T-helper 2 cell (primary cell): ENCODE measurements around the gene GMPPA.

Experiments used
- DNase-seq, 5 experiments: peaks; one replicate each; pipeline versions ENCODE4 v3.0.0 to v3.0.0-alpha.2; 2012 to 2022

GMPPA gene

DNA sequence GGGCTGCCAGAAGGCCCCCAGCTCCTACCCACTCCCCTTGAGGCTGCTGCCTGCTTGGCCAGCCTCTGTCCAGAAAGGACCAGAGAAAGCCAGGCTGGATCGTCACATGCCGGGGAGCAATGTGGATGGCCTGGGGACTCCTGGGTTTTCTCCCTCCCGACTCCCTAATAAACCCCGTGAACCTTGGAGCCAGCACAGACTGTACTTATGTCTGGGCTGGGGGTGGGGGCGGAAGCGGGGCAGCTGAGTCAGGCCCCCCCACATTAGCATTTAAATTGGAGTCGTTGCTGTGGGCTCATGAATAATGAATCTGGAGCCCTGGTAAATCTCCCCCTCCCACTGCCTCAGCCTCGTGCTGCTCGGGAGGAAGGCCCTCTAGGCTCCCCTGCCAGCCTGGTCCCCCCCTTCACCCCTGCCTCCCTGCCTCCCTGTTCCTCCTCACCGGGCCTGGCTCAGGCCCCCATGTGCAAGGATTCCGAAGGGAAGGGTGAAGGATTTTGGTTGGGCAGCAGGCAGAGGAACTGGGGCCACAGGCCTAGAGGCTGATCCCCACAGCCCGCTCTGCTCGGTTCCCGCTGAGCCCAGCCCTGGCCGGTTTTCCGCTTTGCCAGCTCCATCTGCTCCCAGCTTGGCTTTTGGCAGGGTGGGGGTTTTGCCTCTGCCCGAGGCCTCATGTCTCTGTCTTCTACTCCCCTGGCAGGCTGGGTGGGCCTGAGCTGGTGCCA is 8.3 kb downstream of the GMPPA start:
- DNase-seq: no peak

DNA sequence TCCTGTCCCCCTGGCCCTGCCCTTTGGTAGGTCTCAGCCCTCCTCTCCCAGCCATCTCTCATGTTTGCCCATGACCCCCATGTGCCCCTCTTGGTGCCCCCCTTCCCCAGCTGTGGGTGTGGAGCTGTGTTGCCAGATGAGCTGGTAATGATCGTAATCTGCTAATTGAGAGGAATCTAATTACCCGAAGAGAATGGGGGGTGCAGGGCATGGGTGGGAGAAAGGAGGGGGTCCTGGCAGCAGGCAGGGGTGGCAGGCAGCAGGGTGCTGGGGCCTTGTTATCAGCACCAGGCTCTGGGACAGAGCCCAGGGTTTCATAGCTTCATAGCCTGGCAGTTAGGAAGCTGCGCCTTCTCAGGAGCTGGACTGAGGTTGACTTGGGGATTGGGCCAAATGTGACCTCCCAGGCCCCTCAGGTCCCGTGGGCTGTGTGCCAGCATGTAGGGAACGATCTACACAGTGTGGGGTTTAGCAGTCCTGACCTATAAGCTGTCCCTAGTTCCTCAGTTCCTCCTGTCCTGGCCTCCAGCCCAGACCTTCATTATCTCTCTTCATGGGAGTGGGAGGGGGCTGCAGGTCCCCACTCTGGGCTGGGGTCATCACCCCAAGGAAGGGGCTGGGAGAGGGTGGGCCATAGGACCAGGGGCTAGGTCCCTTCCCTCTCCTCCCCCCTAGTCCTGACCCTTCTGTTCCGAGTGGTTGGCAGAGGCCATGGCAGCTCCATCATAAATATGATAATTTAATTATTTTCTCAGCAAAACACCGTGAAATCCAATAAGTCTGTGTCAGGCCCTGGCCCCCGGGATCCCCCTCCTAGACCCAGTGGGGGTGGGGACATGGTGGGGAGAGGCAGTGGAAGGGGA is 9.1 kb downstream of the GMPPA start:
- DNase-seq: no peak

DNA sequence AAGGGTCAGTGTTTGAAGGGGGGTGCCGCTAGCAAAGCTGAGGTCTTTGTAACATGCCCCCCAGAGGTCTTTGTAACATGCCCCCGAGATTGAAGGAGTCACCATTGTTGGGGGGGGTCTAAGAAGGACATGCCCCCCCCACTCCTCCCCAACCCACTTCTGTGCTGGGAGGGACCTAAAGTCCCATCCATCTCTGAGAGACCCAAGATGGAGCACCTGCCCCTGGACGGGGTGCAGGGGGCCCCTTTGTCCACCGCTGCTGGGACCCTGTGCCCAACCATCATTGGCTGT is 9.7 kb downstream of the GMPPA start:
- no peak for DNase-seq

DNA sequence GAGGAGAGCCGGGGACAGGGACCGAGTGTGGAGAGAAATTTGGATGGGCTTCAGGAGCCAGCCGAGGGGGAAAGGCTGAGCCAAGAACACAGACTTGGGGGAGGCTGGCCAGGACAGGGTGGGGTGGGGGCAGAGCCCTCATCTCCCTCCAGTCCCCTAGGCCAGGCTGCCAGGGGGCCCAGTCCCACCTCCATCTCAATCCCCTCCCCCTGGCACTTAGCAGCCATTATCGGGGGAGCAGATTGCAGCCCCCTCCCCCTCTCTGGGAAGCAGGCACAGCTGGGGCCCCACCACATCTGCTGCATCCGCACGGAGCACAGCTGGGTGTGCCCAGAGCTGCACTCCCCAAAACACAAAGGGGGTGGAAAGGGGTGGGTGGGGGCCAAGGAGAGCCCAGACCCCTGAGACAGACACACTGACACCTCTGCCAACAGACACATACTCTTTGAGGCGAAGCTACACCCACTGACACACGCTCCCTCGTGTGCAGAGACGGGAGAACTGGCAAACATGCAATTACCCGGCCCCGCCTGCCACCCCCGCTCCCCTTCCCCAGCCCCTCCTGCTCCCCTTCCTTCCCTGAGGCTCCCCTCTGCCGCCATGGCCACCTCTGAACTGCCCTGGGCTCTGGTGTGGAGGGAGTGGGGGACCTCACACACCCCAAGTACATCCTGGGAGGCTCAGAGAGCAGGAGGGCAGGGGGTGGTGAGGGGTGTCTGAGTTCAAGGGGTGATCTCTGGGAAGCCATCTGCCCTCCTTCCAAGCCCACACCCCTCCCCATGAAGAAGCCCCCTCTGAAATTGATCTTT is 10.5 kb downstream of the GMPPA start:
- DNase-seq: no peak

DNA sequence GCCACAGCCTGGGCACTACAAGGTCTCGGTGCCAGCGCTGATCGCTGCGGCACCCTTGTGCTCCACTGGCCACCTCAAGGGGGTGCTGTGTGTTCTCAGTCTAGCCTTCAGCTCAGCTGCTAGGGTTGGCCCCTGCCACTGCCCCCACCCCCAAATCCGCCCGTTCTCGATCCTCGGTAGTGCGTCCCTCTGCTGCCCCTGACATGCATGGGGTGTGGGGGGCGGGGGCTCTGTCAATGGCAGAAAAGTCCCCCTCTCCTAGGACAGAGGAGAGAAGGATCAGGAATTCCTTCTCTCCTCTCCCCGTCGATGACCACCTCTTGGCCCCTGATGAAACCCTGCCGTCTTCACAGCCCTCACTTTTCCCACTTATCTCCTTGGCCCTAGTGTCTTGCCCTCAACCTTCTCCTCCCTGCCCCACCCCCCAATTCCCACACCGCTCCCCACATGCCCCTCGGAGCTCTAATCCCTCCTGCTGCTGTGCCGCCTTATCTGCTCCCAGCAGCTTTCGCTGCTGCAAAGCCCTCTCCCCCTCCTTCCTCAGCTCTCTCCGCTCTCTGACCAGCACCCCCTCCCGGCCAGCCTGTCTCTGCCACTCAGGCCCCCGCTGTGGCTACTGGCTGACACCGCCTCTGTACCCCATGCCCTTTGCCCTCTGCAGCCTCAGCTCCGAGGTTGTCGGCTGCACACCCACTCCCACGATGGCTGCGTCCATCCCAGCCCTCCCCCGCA is 11.3 kb downstream of the GMPPA start:
- DNase-seq: peak in 3 of 5 experiments; percentile 17 to 57 (median 36)

DNA sequence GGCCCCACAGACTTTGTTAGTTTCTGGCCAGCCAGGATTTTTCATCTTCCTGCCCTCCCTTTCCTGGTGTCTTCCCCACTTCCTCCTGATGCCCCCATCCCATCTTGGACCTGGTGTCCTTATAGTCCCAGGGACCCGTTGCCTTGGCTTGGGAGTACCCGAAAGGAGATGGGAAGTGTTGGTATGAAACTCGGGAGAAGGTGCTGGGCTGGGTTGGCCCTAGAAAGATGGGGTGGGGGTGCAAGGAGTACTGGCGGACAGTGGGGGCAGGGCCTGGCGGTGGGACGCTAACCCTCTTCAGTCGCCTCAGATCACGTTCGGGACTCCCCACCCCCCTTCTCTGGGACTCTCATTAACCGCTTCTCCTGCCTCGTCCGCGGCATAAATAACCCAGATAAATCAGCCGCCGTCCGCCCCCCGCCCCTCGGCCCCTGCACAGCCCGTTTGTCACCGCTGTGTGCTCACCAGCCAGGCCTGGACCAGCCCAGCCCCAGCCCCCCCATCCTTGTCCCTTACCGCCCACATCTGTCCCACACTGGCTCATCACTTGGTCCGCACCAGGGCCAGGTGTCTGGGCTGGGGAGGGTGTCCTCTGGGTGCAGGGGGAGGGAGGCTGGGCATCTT is 11.9 kb downstream of the GMPPA start:
- DNase-seq: no peak

DNA sequence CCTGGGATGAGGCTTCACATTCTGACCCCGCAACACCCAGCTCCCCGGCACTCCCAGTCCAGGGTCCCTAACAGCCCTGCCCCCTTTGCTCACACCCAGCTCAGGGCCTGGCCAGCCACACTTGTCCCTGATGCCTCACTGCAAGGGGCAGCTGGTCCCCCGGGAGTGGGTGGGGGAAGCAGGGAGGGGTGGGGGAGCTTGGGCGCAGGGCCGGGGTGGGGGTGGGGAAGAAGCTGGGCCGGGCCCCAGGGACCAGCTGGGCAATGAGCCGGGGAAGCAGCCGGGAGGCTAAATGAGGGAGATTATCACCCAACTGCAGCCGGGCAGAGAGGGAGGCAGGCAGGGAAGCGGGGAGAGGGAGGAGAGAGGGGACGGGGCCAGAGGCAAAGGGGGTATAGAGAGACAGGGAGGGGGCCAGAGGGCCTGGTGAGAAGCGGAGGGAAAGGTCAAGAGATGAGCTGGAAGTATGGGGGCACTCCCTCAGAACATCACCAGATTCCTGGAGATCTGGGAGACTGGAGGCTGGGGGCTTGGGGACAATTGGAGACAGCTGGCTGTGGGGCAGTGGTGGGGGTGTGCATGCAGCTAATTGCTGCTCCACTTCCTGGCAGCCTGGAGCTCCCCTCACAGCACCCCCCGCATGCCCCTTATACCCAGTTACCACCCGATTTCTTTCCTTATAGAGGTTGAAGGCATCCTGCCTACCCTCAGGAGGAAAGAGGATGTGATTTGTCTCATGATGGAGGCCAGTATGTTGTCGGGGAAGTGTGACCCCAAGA is 13.0 kb downstream of the GMPPA start:
- DNase-seq: no peak

DNA sequence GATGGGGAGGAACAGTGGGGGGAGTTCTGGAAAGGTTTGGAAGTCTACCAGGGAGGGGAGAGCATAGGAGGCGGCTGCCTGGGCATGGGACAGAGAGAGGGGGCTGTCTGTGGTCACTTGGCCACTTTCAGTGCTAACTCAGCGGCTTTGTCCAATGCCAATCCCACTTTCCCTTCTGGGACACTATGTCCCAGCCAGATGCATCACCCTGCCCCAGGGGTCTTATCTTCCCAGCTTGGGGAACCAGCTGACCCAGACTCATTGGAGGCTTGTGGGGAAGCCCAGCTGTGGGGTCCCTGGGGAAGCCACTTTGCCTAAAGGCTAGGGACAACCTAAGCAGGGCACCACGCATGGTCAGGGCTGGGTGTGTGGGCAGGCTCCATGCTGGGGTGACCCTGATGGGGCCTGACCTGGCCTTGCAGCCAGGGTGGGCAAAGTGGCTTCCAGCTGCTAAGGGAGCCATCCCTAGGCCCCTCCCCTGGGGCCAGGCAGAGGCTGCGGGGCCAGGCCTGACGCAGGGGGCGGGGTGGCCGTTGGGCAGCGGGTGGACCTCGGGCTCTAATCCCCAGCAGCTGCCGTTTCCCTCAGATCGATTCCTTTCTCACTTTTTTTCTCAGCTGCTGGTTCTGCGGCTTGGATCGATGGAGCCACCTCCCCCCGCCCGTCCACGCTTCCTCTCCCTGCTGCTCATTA is 14.0 kb downstream of the GMPPA start:
- DNase-seq: no peak

DNA sequence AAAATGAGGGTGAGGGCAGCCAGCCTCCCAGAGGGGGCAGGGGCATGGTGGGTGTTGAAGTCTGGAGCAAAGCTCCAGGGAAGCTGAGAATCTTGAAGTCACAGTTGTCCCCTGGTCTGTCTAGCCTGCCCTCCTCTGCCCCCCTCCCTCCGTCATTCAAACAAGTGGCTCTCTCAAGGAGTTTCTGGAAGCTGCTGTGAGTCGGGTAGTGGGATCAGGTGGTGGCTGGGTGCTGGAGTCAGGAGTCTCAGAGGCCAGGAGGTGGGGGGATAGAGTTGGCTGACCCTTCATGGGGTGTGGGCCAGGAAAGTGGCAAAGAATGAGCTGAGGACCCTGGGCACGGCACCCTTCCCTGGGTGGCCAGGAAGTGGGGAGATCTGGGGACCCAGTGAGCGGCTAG is 15.1 kb downstream of the GMPPA start:
- no peak for DNase-seq

DNA sequence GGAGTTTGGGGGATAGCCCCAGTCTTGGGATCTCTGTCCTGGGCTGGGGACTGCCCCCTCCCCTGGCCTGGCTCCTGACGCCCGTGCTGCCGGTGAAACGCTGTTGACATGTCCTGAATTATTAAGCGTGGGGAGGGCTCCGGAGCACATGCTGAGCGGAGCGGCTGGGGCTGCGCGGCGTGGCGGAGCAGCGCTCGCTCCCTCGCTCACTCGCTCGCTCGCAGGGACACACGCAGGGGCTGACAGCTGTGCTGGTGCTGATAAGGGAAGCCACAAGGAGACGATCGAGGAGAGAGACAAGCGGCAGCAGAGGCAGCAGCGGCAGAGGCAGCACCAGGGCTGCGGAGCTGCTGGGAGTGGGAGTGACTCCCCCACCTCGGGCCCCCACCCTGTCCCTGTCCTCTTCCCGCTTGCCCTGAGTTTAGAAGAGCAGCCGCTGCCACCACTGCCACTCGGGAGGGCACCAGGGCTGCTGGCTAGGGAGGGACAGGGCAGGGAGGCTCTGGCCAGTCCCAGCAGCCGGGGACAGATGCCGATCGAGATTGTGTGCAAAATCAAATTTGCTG is 15.6 kb downstream of the GMPPA start, which contains the start of gene ASIC4:
Gene ASIC4, plus strand, starts transcription at position 287 of the 566 bp plus-strand sequence. Its CDS starts 243 bp downstream, at position 530.
- peak in 1 of 5 experiments; percentile 61 for DNase-seq

DNA sequence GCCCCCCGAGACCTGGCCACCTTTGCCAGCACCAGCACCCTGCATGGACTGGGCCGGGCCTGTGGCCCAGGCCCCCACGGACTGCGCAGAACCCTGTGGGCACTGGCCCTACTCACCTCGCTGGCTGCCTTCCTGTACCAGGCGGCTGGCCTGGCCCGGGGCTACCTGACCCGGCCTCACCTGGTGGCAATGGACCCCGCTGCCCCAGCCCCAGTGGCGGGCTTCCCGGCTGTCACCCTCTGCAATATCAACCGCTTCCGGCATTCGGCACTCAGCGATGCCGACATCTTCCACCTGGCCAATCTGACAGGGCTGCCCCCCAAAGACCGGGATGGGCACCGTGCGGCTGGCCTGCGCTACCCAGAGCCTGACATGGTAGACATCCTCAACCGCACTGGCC is 16.1 kb downstream of the GMPPA start:
- no peak for DNase-seq

DNA sequence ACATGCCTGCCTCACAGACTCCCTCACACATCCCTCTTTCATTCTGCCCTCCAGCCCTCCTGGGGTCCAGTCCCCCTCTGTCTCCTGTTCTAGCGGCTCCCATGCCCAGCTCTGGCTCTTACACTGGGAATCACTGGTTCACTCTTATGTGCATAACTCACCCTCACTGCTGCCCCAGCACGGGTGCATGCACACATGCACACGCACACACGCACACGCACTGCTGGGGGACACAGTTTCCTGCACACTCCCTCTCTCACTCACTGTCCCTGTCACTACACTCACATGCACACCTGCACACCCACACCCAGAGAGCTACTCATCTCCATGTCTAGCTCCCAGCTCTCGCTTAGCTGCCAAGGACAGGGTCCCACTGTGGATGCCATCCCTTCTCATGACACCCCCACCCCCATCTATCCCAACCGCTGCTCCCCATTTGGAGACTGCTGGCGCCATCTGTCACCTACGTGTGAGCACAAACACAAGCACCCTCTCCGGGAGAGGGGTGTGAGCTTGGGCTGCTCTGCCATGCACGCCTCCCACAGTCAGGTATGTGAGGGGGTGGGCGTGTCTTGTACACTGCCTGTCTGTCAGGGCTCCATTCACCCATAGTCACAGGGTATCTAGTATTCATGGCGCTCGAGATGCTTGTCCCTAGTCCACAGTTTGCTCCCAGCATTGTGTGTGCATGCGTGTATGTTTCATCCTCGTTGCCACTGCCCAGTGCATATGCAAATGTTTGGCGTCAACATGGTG is 17.4 kb downstream of the GMPPA start:
- no peak for DNase-seq

DNA sequence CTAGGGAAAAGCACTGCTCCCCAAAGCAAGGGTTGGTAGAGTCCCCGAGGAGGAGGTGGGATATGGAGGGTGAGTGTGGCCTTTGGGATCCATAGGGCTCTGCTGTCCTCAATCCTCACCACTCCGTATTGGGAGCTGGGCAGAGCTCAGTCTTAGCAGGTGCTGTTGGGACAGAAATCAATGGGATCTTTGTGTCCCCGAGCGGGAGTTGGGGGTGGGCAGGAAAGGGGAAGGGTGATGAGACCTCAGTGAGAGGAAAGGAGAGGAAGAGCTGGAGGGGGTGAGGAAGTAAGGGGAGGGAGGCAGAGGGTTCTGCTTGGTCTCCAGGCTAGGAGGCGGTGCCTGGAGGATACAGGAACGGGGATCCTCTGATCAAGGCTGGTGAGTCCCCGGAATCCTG is 18.2 kb downstream of the GMPPA start:
- DNase-seq: no peak

DNA sequence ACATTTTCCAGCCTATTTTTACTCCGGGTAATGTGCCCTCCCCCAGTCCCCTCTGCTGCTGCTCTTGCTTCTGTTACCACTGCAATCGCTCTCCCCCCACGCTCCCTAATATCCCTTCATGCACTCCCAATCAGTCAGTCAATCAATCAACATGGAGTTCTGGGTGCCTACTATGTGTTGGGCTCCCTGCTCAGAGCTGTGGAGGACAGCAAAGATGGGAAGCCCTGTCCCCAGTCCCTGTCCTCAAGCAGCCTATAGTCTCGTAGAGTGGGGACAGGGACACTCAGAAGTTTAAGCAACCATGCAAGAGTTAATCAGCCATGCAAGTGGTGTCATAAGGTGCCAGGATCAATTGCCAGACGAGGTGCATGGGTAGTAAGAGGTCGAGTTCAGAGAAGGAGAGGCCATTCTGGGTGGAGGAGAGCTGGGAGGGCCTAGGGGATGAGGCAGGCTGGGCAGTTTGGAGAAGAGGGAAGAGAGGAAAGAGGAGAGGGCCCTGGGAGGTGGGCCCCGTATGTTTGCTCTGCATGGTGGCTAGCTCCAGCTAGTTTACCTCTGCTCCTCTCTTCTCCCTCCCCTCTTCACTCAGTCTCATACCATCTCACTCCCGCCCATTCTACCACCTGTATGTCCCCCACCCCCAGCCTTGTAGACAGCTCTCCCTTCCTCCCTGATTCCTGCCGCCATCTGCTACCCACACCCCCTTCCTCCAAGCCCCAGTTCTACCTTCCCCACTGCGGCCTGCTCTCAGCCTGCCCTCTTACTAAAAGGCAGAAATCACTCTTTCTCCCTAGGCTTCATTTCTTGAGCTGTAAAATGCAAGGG is 19.5 kb downstream of the GMPPA start:
- no peak for DNase-seq

DNA sequence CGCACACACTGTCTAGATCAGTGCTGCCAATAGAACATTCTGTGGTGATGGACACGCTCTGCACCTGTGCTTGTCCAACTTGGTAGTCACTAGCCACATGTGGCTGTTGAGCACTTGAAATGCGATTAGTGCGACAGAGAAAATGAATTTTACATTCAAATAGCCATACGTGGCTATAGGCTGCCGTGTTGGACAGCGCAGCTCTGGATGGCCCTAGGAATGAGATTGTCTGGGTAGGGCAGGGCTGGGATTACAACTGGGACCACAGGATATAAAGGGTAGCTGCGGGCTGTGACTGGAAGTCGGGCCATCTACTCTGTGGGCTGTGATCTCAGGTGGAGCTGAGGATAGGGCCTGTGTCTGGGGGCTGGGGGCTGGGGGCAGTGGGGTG is 20.8 kb downstream of the GMPPA start:
- DNase-seq: no peak

DNA sequence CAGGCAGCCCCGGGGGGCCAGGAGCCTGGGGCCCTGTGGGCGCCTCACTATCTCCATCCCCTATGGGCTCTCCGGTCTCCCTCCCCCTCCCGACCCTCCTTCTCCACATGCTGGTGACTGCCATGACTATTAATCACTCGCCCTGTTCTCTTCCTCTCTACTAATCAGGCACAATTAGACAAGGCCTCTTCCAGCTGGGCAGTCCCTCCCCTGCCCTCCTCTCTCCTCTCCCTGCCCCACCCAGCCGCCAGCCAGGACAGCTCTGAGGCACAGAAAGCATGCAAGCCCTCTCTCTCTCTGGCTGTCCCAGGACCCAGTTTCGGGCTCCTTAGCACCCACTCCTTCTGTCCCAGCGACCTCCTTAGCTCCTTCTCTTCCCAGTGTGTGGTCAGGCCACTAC is 21.4 kb downstream of the GMPPA start:
- DNase-seq: no peak

DNA sequence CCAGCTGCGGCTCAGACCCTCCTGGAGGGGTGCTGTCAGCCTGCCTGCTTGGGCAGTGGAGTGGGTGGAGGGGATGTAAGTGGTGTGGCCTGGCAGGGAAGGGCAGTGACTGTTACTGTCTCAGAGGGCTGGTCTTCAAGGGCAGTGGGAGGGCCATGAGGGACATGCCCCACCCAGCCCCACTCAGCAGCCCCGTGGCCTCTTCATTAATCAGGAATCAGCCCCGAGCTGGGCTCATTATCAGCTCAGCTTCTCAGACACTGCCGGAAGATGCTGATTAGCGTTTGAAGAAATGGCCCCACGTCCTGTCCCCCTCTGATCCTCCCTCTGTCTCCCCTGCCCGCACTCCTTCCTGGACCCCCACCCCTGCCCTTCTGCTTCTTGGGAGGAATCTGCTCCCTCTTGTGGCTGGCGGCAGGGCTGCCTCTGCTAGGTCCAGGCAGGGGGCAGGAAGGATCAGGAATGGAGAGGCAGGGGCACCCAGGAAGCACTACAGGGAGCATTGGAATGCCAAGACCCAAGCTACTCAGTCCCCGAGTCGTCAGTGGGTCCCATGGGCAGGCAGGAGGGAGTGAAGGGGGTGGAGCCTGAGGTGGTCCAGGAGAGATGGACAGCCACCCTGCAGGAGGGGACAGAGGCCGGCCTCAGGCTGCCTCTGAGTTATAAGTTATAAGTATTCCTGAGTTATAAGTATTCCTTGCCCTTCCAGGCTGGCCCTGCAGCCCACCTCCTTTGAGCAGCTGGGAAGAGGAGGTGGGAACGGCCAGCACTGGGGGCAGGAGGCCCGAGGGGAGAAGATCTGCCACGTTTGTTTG is 22.6 kb downstream of the GMPPA start:
- no peak for DNase-seq
